Activated CD8-positive, alpha-beta memory T cell treated with anti-CD3 and anti-CD28 coated beads for 1 hour (primary cell): ENCODE data around the gene RETSAT.
"Not testable (repeated sequence)": the region's sequence is repeated elsewhere in the genome, so short reads cannot be mapped to it uniquely, and the experiment has no call there.

ENCODE experiments used
- DNase-seq, 2 donors: peaks; one replicate each; pipeline ENCODE4 v3.0.0-alpha.2; 2020; ENCODE audit warnings: low read depth in 1 of 2; ENCODE audit errors: extremely low read depth in 1 of 2

RETSAT gene

GRCh38 chr2:85334928-85335327 is 19.4 kb downstream of the RETSAT start:
- no peak for DNase-seq

DNA sequence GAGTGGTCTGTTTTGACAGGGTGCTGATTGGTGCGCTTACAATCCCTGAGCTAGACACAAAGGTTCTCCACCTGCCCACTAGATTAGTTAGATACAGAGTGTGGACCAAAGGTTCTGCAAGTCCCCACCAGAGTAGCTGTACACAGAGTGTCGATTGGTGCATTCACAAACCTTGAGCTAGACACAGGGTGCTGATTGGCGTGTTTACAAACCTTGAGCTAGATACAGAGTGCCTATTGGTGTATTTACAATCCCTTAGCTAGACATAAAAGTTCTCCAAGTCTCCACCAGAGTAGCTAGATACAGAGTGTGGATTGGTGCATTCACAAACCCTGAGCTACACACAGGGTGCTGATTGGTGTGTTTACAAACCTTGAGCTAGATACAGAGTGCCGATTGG is 20.5 kb downstream of the RETSAT start:
- DNase-seq: not testable (repeated sequence)

DNA sequence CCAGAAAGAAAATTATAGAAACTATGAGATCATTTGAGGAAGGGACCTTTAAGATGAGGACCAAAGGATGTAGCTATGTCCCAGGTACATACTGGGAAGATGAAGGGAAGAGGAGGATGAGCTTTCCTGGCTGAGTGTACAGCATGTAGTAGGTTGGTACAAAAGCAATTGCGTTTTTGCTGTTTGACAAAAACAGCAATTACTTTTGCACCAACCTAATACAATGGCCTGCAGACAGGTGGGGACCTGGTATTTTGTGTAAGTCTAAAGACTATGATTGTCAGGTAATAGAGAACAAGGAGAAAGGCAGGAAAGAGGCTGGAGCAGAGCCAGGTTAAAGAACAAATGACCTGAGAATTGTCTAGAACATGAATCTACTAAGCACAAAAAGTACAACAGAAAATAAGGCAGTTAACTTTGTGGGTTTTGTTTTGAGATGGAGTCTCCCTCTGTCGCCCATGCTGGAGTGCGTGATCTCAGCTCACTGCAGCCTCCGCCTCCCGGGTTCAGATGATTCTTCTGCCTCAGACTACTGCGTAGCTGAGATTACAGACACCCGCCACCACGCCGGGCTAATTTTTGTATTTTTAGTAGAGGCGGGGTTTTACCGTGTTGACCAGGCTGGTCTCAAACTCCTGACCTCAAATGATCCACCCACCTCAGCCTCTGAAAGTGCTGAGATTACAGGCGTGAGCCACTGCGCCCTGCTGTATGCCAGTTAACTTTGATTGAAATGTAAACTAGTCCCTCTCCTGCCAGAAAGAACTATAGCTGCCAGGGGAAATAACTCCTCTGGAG is 23.3 kb downstream of the RETSAT start:
- no peak for DNase-seq

DNA sequence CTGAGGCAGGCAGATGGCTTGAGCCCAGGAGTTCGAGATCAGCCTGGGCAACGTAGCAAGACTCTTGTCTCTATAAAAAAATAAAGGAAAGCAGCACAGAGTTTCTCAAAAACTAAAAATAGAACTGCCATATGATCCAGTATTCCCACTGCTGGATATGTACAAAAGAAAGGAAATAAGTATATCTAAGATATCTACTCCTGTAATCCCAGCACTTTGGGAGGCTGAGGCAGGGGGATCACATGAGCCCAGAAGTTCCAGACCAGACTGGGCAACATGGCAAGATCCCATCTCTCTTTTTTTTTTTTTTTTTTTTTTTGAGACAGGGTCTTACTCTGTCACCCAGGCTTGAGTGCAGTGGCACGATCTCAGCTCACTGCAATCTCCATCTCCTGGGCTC is 24.6 kb downstream of the RETSAT start:
- DNase-seq: not testable (repeated sequence)

GRCh38 chr2:85329181-85329651 is 25.1 kb downstream of the RETSAT start:
- DNase-seq: no peak

DNA sequence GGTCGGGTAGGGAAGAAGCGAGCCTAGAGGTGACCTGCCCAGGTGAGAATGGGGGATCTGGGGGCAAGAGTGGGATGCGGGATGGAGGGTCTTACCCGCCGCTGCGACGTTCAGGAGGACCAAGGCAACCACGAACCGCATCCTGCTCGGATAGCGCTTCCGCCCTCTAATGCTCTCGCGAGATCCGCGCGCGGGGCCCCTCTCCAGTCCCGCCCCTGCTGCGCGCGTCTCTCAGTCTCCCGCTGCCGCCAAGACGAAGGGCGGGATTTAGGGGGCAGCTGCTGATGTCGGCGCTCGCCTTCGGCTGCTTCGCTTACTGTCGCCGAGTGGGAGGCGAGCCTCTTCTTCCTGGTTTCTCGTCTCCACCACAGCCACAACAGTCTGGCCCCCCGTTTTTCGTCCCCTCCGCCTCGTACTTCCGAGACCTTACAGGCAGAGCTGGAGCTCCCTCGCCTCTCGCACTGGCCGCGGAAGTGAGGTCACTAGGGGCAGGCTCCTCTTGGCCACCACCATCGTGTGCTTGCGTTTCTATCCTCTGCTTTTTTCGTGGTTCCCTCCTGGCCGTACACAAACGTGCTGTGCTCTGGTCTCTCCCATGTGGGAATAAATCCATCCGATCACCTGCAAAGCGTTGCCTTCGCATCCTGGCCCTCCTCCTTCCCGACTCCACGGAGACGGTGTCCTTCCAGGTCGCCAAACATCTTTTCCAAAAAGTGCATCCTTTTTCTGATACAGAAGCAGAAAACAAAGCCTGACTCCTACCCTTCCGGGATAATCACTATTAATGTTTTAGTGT is 26.3 kb downstream of the RETSAT start, which contains the start of gene TGOLN2:
Gene TGOLN2 (minus strand): TSS at position 168 of the 796 bp plus-strand sequence. CDS start 27 bp downstream, at position 141.
- DNase-seq: peak; percentile 81 to 92

GRCh38 chr2:85327160-85327821 is 27.0 kb downstream of the RETSAT start:
- peak in 1 of 2 donors; percentile 33 for DNase-seq

DNA sequence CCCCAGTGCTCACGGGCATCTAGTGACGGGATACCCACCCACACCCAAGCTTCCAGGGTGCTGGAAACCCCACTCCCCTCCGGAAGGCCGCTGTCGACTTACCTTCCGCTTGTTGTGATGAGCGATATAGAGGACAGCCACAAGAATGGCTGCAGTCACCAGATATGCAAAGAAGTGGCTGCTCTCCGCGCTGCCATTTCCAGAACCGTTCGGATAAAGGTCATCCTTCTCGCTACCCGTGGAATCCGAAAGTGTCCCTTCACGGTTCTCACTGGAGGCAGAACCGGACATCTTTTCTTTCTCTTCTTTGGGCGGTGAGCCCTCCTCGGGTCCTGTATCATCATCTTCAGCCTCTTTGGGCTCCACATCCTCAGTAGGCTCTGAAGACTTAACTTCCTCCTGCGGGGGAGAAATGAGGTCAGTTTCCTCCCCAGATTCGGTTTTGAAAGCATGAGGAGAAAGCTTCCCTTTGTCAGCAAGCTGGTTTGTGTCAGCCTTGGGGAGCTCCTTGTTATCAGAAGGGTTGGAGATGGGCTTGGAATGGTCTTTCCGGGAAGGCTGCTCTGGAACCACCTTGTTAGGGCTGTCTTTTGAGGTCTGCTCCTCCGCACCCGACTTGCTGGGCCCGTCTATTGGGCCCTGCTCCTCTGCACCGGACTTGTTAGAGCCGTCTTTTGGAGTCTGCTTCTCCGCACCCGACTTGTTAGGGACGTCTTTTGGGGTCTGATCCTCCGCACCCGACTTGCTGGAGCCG is 27.7 kb downstream of the RETSAT start:
- DNase-seq: no peak

DNA sequence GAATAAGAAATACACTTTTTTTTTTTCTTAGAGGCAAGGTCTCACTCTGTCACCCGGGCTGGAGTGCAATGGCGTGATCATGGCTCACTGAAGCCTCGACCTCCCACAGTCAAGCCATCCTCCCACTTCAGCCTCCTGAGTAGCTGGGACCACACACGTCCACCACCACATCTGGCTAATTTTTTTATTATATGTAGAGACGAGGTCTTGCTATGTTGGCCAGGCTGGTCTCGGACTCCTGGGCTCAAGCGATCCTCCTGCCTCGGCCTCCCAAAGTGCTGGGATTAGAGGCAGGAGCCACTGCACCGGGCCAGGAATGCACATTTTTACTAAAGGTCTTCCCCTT is 28.9 kb downstream of the RETSAT start:
- DNase-seq: no peak

DNA sequence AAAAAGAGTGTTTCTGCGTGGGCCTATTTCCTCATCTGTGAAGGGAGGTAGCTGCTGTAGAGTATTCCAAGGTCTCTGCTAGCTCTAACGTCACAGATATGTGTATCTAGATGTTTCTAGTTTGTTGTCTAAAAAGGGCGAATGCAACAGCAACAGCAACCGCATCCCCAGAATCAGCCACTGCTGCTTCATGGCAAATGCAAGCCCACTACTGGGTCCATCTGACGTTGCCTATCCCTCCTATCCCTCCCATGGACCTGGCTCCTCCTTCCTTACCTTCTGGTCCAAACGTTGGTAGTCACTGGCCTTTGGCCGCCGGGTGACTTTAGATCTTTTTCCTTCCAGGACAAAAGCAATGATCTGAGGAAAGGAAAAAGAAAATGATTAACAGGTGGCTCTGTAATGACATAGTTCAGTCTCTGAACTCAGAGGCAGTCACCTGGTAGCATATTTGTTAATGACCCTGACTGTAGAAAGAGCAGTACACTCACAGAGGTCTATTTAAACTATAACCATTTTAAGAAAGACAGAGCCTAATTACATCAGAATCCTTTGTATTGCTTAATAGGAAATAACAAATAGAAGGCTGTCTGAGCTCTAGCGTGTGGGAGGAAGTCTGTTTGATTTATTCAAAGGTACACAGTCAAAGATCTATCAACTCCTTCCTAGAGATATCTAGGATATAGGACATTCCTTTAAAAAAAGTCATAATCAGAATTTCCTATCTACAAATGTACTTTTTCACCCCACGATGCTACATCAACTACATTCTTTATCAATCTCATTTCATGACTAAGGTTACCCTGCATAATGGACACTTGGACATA is 29.5 kb downstream of the RETSAT start:
- DNase-seq: no peak

DNA sequence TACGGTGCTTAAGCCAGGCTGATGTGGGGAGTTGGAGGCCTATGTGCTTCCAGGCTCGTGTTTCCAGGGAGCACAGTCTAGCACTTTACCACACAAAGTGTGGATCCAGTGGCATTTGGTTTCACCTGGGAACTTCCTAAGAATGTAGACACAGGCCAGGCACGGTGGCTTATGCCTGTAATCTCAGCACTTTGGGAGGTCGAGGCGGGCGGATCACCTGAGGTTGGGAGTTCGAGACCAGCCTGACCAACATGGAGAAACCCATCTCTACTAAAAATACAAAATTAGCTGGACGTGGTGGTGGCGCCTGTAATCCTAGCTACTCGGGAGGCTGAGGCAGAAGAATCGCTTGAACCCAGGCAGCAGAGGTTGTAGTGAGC is 30.4 kb downstream of the RETSAT start:
- DNase-seq: not testable (repeated sequence)

- no peak for DNase-seq
Observed at GRCh38 chr2:85323351-85323987, 30.9 kb downstream of the RETSAT start.

- DNase-seq: no peak
Observed at GRCh38 chr2:85319796-85320195, 34.5 kb downstream of the RETSAT start.

- DNase-seq: no peak
Observed at GRCh38 chr2:85318222-85319074, 35.9 kb downstream of the RETSAT start.

- not testable (repeated sequence) for DNase-seq
Observed at GRCh38 chr2:85315921-85316320, 38.4 kb downstream of the RETSAT start.

- no peak for DNase-seq
Observed at GRCh38 chr2:85314884-85315242, 39.5 kb downstream of the RETSAT start.

DNA sequence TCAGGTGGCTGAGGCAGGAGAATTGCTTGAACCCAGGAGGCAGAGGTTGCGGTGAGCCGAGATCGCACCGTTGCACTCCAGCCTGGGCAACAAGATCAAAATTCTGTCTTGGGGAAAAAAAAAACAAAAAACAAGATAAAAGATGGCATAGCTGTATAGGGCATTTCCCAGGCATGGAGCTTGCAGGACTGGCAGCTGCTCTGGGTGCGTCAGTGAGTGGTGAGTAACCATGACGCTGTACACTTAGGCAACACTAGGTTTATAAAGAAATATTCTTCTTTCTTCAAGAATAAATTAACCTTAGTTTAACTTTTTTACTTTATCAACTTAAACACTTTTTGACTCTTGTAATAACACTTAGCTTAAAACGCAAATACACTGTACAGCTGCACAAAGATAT is 41.9 kb downstream of the RETSAT start:
- DNase-seq: no peak

GRCh38 chr2:85310330-85310729 is 44.0 kb downstream of the RETSAT start:
- no peak for DNase-seq
